ENCODE data around the gene GPR132. TPM values are rescaled to one million over a fixed set of nuclear protein-coding genes. Genes with fewer than 3 reads are reported as not detected.

The GPR132 gene
- total and polyA plus RNA-seq, 2 of the 13 experiments (the other 11 are each of a cell fraction or from before 2014, with no cell fraction given), result not detected

DNA sequence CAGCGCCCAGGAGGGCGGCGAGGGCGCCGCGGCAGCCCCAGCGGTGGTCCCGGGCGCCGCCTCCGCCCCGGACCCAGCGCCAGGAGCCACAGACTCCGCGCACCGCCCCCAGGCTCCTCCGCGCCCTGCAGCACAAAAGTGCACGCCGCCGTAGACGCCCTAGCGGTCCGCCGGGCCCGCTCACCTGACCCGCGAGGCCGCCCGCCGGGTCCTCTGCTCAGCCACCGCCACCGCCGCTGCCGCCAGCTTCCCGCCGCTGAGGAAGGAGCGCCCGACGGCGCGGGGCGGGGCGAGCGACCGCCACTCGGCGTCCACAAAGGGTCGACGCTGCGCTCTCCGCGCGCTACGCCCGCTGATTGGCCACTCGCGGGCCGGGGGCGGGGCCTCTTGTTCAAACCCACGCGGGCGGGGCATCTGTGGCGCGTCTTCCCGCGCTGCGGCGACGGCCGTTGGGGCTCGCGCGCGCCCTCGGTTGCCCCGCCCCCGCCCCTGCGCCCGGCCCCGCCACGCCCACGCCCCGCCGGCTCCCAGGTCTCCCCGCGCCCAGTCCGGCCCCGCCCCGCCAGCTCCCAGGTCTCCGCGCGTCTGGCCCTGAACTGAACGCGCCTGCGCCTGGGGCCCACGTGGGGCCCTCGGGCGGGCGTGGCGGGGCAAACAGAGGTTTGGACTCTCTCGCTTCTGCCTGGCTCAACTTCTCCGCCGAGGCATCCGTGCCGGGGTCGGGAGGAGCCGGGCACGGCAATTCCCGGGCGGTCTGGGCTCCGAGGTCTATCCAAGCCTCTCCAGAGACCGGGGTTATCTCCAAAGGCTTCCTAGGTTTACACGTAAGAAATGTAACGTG lies 44.2 kb downstream of the GPR132 start, which contains the start of gene CDCA4:
TSS of gene CDCA4 (minus strand) at position 269 of the 841 bp plus-strand sequence. CDS start 9,154 bp downstream, outside the sequence.
- intact Hi-C loops (cut with micrococcal nuclease; ENCODE audit: unreplicated experiment) (loop anchor here (2.0 to 5.0 kb wide), 2 partner anchors 24 to 44 kb away; partner anchors contain the start of gene AHNAK2), in situ Hi-C loops (cut with HindIII; ENCODE audit: extremely low pct_ligation_motif_present, low pct_unique_long_range_greater_than_20kb) (no loop called here)
- Histone ChIP-seq H3K4me2 (ENCODE audit: low read depth, low read length) (peak within 1 kb of the TSS; percentile 98), H3K4me1 (ENCODE audit: insufficient read depth, low read length) (peaks cover 62% of the 10 kb centered on the region), H3K27me3 (ENCODE audit: control insufficient read depth in 1 of 2, insufficient read depth in 2 of 2, low read length in 2 of 2) (no peaks in the 10 kb centered on the region; a peak in 1 of 5 replicates), H2AFZ (ENCODE audit: low read length) (peak within 1 kb of the TSS; percentile 48), H3K4me3 (replicated peaks in 1 of 3; ENCODE audit: insufficient read depth in 1 of 3, low read depth in 2 of 3, low read length in 3 of 3) (peak within 1 kb of the TSS; percentile 69 to 86 (median 81)), H4K20me1 (ENCODE audit: insufficient read depth, low read length) (peaks cover 14% of the 10 kb centered on the region), H3K79me2 (ENCODE audit: insufficient read depth, low read length) (peaks cover 48% of the 10 kb centered on the region), H3K27ac (ENCODE audit: extremely low read length, insufficient read depth, low read length) (peak within 1 kb of the TSS; percentile 74), H3K9me3 (ENCODE audit: low read length) (no peaks in the 10 kb centered on the region), H3K9ac (ENCODE audit: insufficient read depth, low read depth, low read length) (peak within 1 kb of the TSS; percentile 87), H3K36me3 (replicated peaks in 1 of 2; ENCODE audit: control insufficient read depth in 1 of 2, insufficient read depth in 2 of 2, low read length in 2 of 2) (peaks cover 0 to 3% of the 10 kb centered on the region in 2 experiments; a peak in 2 of 5 replicates)
- WGBS (ENCODE audit: low lambda C conversion rate), result under 1% methylated on average over 30 of the region's 115 CpGs
- ATAC-seq (peak; percentile 91), DNase-seq (ENCODE audit: low spot score) (peak; percentile 88), FAIRE-seq (no peak)
- ChIA-PET POLR2A (interaction anchor here (0.6 to 3.6 kb wide), 10 partner anchors 18 to 355 kb away, joined by 3 to 18 read pairs (median 5); partner anchors contain the start of genes CLBA1, SIVA1 and ZBTB42), CTCF (ENCODE audit: low intra/inter-chr PET ratio, low total read pairs) (interaction anchor here (3.6 kb wide), 1 partner anchor 24 kb away, joined by 20 read pairs; no protein-coding TSS in a partner anchor)
- no TSS peak for BruUV-seq (replicated peaks)
- TF ChIP-seq ZSCAN22 (CRISPR knock-in tag; IDR thresholded peaks at IDR 0.05) (no peak), BCLAF1 (IDR thresholded peaks at IDR 0.05) (no peak), CBX2 (IDR thresholded peaks at IDR 0.05; ENCODE audit: low read depth, low read length) (no peak), CBX2 (CRISPR knock-in tag; IDR thresholded peaks at IDR 0.05; ENCODE audit: low read depth) (no peak), HES4 (CRISPR knock-in tag; IDR thresholded peaks at IDR 0.05; ENCODE audit: borderline replicate concordance) (no peak; the same call in 1 of the 2 replicates), NPAS2 (CRISPR knock-in tag; IDR thresholded peaks at IDR 0.05; ENCODE audit: borderline replicate concordance) (no peak), ZNF180 (CRISPR knock-in tag; IDR thresholded peaks at IDR 0.05; ENCODE audit: borderline replicate concordance, low read depth) (no peak), KDM3A (CRISPR knock-in tag; IDR thresholded peaks at IDR 0.05; ENCODE audit: low read depth) (no peak), ZNF558 (CRISPR knock-in tag; IDR thresholded peaks at IDR 0.05; ENCODE audit: borderline replicate concordance) (no peak; the same call in 1 of the 2 replicates), ZNF331 (CRISPR knock-in tag; IDR thresholded peaks at IDR 0.05) (peak; percentile 14; the same call in 1 of the 2 replicates), FOXK2 (IDR thresholded peaks at IDR 0.05) (no peak), ESRRA (CRISPR knock-in tag; IDR thresholded peaks at IDR 0.05; ENCODE audit: low read depth) (no peak), POLR2AphosphoS5 (IDR thresholded peaks at IDR 0.05; ENCODE audit: low read depth, low read length) (peak; percentile 72), GABPB1 (CRISPR knock-in tag; IDR thresholded peaks at IDR 0.05) (peak; percentile 63), IKZF5 (CRISPR knock-in tag; IDR thresholded peaks at IDR 0.05) (peak; percentile 17; the same call in 1 of the 2 replicates)
- TF ChIP-seq, protein P1, sequence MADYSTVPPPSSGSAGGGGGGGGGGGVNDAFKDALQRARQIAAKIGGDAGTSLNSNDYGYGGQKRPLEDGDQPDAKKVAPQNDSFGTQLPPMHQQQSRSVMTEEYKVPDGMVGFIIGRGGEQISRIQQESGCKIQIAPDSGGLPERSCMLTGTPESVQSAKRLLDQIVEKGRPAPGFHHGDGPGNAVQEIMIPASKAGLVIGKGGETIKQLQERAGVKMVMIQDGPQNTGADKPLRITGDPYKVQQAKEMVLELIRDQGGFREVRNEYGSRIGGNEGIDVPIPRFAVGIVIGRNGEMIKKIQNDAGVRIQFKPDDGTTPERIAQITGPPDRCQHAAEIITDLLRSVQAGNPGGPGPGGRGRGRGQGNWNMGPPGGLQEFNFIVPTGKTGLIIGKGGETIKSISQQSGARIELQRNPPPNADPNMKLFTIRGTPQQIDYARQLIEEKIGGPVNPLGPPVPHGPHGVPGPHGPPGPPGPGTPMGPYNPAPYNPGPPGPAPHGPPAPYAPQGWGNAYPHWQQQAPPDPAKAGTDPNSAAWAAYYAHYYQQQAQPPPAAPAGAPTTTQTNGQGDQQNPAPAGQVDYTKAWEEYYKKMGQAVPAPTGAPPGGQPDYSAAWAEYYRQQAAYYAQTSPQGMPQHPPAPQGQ (CRISPR knock-in tag; IDR thresholded peaks at IDR 0.05; ENCODE audit: borderline replicate concordance), result no peak
- TF ChIP-seq, protein P2, sequence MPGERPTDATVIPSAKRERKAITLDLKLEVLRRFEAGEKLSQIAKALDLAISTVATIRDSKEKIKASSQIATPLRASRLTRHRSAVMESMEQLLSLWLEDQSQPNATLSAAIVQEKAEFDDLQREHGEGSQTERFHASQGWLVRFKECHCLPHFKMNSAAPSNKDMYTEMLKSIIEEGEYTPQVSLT (CRISPR knock-in tag; IDR thresholded peaks at IDR 0.05; ENCODE audit: borderline replicate concordance, low read depth), result no peak

Measured in HepG2 (cell line).